NCI-H1436 (cell line): ENCODE measurements around the gene RBPMS2.
A peak's percentile ranks its signal among the peaks of the same experiment; 100 is the strongest.
"Not testable (repeated sequence)": the region's sequence is repeated elsewhere in the genome, so short reads cannot be mapped to it uniquely, and the experiment has no call there.

Experiments
- DNase-seq: peaks from one replicate; lab custom pipeline; 2025; lab: John Stamatoyannopoulos, UW

Gene RBPMS2

DNA sequence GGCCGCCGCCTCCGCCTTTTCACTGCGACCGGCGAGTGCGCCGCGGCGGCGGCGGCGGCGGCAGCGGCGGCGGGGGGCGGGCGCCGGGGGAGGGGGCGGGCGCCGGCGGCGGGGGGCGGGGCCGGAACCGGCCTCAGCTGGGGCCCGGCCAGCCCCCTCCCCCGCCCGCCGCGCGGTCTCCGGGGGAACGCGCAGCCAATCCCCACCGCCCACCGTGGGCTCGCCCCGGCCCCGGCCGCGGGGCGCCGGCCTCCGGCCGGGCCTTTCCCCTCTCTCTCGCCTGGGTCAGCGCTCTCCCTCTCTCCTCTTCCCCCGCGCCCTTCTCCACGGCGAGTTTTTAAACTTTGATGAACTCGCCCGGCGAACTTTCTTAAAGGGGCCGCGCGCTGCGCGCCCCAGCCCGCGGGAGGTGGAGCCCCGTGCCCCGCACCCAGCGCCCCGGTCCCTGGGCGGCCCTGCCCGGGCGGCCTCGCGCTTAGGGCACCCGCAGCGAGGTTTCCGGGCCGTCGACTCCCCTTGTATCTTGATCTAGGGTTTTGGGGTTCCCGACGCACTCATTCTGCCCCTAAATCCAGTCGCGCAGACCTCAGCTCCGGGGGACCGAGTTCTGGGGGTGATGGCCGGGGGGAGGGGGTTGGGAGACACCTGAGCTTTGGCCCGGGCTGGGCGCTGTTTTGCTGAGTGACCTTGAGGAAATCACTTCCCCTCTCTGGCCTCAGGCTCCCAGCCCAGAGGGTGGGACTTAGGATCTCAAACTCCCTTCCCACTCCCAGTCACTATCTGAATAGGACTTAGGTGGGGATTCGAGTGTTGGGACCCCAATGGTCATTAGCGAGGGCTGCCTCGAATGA is at the start of gene RBPMS2:
Gene RBPMS2, minus strand, starts transcription at position 39 of the 851 bp plus-strand sequence. CDS start 270 bp downstream, outside the sequence.
- DNase-seq: no peak

GRCh38 chr15:64824929-64825430 is 49.6 kb upstream of the RBPMS2 start:
- no peak for DNase-seq

DNA sequence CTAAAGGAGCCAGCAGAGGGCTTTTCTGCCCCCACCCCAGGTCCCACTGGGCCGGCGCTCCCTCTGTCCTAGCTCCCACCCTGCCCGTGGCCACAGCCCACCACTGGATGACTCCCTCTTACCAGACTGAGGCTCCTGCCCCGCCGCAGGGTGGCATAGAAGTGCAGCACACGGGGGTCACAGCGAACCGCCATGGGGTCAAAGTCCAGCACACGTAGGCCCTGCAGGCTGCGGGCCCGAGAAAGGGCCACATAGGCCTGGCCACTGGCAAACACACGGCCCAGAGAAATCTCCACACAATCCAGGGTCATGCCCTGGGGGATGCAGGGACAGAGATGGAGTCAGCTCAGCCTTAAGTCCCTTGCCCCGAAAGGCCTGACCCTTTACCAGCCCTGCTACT is 41.1 kb upstream of the RBPMS2 start:
- no peak for DNase-seq

DNA sequence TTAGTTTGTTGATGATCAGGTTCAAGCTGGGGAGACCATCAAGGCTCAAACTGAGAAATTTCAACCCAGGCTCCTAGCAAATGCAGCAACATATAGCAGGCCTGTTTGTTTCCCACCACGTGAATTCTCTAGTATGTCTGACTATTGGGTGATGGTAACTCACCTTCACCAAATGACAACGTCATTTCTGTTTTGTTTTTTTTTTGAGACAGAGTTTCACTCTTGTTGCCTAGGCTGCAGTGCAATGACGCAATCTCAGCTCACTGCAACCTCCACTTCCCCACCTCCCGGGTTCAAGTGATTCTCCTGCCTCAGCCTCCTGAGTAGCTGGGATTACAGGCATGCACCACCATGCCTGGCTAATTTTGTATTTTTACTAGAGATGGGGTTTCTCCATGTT is 39.6 kb upstream of the RBPMS2 start:
- DNase-seq: not testable (repeated sequence)

DNA sequence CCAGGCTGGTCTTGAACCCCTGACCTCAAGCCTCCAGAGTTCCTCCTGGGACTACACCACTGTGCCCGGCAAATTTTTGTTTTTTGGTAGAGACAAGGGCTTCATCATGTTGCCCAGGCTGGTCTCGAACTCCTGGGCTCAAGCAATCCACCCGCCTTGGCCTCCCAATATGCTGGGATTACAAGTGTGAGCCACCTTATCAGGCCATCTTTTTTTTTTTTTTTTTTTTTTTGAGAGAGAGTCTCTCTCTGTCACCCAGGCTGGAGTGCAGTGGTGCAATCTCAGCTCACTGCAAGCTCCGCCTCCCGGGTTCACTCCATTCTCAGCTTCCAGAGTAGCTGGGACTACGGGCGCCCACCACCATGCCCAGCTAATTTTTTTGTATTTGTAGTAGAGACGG is 38.9 kb upstream of the RBPMS2 start:
- DNase-seq: not testable (repeated sequence)

DNA sequence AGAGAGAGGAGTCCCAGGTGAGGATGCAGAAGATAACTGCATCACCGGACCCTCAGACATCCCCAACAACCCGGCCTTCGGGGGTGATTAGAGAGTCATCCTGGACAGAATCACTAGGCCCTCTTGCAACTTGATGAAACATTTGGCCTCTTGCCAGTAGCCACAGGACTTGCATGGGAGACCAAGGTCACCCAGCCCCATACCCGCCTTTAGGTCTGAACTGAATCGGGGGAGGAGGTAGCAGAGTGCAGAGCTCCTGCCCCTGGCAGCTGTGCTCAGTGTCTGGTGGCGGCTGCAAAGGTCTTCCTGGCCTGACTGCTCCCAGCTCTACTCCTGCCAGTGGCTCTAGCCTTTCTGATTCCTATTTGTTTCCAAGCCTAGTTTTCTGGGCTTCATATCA is 37.7 kb upstream of the RBPMS2 start:
- DNase-seq: no peak

DNA sequence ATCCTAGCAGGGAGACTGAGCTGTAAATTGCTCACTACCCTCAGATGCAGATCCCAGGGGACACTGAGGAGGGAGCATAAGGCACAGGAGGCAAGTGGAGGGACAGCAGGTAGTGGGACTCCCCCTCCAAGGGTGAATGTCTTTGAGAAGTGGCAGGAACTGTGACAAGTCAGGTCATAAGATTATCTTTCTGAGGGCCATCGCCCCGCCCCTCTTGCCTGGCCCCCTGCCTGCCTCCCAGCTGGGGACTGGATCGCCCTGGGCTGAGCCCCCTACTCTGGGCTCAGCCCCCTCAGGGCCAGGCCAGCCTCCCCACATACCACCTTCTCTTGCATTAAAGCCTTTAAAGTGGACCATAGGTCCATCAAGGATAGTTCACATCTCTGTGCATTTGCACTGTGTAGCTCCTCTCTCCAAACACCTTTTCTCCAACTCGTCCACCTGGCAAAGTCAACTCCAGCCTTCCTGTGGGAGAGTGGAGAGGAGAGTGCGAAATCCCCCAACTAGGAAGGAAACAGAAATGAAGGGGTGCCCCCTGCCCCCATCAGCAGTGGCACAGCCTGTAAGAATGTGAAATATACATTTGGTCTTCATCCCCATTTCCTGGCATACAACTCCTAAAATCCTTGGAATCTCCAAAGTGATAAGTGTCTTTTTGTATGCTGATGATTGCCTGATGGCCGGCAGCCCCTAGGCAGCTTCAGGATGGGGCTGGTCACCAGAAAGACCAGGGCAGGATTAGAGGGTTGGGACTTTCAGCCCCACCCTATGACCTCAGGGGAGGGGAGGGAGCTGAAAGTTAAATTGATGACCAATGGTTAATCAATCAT is 35.3 kb upstream of the RBPMS2 start:
- no peak for DNase-seq

DNA sequence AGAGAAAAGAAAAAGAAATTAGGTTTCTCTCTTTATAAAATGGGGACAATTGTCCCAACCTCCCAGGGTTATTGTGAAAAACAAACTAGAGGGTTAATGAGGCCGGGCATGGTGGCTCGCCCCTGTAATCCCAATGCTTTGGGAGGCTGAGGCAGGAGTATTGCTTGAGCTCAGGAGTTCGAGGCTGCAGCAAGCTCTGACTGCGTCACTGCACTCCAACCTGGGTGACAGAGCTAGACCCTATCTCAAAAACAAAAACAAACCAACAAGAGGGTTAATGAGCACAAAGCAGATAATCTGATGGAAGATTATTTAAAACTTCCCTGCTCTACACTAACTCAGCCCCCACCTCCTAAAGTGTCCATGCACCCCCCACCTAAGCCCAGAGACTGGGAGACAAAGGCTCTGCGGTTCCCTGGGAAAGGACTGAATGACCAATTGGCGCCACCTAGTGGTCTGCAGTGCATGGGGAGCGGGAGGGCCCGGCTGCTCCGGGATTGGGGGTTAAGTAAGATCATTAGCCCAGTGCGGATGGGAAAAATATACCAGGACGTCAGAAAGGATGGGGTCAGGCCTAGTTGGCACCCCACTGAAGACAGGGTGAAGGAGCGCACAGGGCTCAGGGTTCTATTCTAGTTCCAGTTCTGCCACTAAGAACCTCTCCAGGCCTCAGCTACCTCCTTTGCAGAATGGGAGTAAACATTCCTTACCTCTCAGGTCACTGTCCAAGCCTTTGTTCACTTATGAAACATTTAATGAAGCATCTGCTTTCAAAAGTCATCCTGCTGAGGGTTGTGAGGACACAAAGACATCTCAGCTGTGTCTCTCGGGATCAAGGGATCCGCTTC is 34.5 kb upstream of the RBPMS2 start:
- DNase-seq: peak; percentile 72

- no peak for DNase-seq
Measured at GRCh38 chr15:64808785-64809453, 33.5 kb upstream of the RBPMS2 start.

GRCh38 chr15:64807751-64808222 is 32.4 kb upstream of the RBPMS2 start:
- DNase-seq: no peak

GRCh38 chr15:64807051-64807749 is 31.8 kb upstream of the RBPMS2 start:
- DNase-seq: no peak

- no peak for DNase-seq
Measured at GRCh38 chr15:64806509-64806908, 31.1 kb upstream of the RBPMS2 start.

DNA sequence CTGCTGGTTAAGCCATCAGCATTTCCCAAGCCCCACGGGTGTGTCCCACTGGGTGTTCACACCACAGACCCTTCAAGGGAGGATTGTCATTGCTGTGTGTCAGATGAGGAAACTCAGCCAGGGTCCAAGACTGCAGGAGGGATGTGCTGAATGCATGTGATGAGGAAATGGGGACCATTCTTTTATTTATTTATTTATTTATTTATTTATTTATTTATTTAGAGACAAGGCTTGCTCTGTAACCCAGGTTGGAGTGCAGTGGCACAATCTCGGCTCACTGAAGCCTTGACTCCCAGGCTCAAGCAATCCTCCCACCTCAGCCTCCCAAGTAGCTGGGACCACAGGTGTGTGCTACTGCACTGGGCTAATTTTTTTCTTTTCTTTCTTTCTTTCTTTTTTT is 29.2 kb upstream of the RBPMS2 start:
- no peak for DNase-seq

DNA sequence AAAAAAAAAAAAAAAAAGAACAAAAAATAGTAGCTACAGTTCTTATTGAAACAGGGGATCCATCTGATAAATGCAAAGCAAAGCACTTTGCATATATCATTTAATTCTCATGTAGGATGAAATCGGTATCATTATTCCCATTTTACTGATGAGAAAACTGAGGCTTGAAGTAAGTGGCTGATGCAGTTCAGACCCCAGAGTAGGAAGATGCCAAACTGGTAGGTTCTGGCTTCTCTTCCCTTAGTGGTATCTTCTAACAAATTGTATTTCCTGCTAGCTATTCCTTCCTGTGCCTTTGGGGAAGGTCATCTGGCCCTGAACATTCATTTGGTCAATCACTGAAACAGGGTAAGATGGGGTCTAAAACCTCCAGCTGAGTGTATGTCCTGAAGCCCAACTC is 28.1 kb upstream of the RBPMS2 start:
- no peak for DNase-seq

GRCh38 chr15:64800476-64800875 is 25.1 kb upstream of the RBPMS2 start:
- DNase-seq: no peak

DNA sequence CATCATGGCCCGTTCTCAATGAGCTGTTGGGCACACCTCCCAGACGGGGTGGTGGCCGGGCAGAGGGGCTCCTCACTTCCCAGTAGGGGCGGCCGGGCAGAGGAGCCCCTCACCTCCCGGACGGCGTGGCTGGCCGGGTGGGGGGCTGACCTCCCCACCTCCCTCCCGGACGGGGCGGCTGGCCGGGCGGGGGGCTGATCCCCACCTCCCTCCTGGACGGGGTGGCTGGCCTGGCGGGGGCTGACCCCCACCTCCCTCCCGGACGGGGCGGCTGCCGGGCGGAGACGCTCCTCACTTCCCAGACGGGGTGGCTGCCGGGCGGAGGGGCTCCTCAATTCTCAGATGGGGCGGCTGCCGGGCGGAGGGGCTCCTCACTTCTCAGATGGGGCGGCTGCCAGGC is 23.5 kb upstream of the RBPMS2 start:
- DNase-seq: not testable (repeated sequence)

- DNase-seq: not testable (repeated sequence)
Measured at GRCh38 chr15:64795921-64796320, 20.5 kb upstream of the RBPMS2 start.

DNA sequence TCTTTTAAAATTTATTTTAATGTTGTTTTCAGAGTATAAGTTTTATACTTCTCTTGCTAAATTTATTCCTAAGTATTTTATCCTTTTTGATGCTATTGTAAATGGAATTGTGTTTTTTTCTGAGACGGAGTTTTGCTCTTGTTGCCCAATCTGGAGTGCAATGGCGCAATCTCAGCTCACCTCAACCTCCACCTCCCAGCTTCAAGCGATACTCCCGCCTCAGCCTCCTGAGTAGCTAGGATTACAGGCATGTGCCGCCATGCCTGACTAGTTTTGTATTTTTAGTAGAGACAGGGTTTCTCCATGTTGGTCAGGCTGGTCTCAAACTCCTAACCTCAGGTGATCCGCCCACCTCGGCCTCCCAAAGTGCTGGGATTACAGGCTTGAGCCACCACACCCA is 19.9 kb upstream of the RBPMS2 start:
- not testable (repeated sequence) for DNase-seq

DNA sequence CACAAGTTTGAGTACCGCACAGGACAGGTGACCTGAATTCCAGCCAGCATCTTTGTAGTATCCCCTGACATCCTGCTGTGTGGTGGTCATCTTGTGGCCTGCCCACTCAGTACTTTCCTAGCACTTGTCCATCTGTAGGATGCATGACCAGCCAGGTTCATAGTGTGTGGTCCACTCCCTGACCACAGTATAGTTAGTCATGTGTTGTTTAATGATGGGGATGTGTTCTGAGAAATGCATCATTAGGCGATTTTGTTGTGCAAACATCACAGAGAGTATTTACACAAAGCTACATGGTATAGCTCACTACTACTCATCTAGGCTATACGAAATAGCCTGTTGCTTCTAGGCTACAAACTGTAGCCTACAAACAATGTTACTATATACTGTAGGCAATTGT is 16.9 kb upstream of the RBPMS2 start:
- DNase-seq: no peak

- no peak for DNase-seq
Measured at GRCh38 chr15:64791401-64791800, 16.0 kb upstream of the RBPMS2 start.

DNA sequence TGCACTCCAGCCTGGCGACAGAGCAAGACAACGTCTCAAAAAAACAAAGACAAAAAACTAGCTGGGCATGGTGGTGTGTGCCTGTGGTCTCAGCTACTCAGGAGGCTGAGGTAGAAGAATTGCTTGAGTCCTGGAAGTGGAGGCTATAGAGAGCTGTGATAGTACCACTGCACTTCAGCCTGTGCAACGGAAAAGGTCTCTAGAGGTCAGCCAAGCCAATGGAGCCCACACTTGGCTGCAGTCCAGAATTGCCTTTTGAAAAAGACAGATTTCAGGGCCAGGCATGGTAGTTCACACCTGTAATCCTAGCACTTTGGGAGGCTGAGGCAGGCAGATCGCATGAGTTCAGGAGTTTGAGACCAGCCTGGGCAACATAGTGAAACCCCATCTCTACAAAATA is 8.4 kb upstream of the RBPMS2 start:
- DNase-seq: no peak
